Spleen (tissue), 7 donors: ENCODE measurements around the gene AQP1.

Source experiments
- POLR2AphosphoS5 ChIP-seq, 3 donors: sonication (generic); formaldehyde crosslinking; IDR thresholded peaks; one replicate each; pipeline ENCODE4 v1.5.1; 2017; ENCODE audit warnings: antibody characterized with exemption in 3 of 3
- TF ChIP-seq, protein P1 (sequence below), 11 experiments: fragments of 200-600 bp in 7 of 11; fragments of 450-650 bp in 4 of 11; sonication (generic) in 4 of 11; IDR thresholded peaks in 8 of 11; conservative IDR thresholded peaks in 3 of 11; 1 replicate in 7 of 11; 2 replicates in 4 of 11; pipeline versions ENCODE4 v1.4.0 to v1.8.0; 2016 to 2021; ENCODE audit warnings: antibody characterized with exemption in 11 of 11, inconsistent platforms in 4 of 11, mild to moderate bottlenecking in 1 of 11
- donor health status: DM: no; HTN: no; CAD: no; lungs with moderate emphysema.
- donor health status: DM: no; HTN: no; CAD: no.
- donor health status: DM: no; HTN: no; CAD: no.

- TF ChIP-seq, protein P1, sequence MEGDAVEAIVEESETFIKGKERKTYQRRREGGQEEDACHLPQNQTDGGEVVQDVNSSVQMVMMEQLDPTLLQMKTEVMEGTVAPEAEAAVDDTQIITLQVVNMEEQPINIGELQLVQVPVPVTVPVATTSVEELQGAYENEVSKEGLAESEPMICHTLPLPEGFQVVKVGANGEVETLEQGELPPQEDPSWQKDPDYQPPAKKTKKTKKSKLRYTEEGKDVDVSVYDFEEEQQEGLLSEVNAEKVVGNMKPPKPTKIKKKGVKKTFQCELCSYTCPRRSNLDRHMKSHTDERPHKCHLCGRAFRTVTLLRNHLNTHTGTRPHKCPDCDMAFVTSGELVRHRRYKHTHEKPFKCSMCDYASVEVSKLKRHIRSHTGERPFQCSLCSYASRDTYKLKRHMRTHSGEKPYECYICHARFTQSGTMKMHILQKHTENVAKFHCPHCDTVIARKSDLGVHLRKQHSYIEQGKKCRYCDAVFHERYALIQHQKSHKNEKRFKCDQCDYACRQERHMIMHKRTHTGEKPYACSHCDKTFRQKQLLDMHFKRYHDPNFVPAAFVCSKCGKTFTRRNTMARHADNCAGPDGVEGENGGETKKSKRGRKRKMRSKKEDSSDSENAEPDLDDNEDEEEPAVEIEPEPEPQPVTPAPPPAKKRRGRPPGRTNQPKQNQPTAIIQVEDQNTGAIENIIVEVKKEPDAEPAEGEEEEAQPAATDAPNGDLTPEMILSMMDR (IDR thresholded peaks at IDR 0.05 in 8 of 11, conservative IDR thresholded peaks at IDR 0.05 in 3 of 11), result no peak
- no peak for TF ChIP-seq POLR2AphosphoS5 (IDR thresholded peaks at IDR 0.05)
Observed at GRCh38 chr7:30867483-30867882, 44.2 kb upstream of the AQP1 start.
